ENCODE data around the gene LRRD1. TPM values are rescaled to one million over a fixed set of nuclear protein-coding genes. Genes with fewer than 3 reads are reported as not detected.
"Not testable (repeated sequence)": the region's sequence is repeated elsewhere in the genome, so short reads cannot be mapped to it uniquely, and the experiment has no call there.

Gene LRRD1
- total and polyA plus RNA-seq, 2 of the 13 experiments (the other 11 are each of a cell fraction or from before 2014, with no cell fraction given) = 0.03 TPM; not detected in 1

DNA sequence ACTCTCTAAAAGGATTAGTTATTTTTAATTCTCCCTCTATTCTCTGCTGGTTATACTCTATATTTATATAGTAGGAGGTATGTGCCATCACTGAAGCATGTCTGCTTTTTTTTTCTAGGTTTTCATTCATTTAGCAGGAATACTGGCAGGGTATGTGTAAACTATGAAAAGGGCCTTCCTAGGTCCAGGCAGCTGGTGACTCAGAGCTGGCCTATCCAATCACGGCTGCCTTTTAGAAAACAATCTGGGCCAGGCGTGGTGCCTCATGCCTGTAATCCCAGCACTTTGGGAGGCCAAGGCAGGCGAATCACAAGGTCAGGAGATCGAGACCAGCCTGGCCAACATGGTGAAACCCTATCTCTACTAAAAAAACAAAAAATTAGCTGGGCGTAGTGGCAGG lies 76.1 kb downstream of the LRRD1 start:
- H3K79me2 ChIP-seq (ENCODE audit: insufficient read depth, low read length); H3K4me2 ChIP-seq (ENCODE audit: low read depth, low read length); ATAC-seq; intact Hi-C loops (cut with micrococcal nuclease; ENCODE audit: unreplicated experiment); POLR2A ChIA-PET; H3K4me3 ChIP-seq (replicated peaks in 1 of 3; ENCODE audit: insufficient read depth in 1 of 3, low read depth in 2 of 3, low read length in 3 of 3); H3K9me3 ChIP-seq (ENCODE audit: low read length); H3K4me1 ChIP-seq (ENCODE audit: insufficient read depth, low read length); H4K20me1 ChIP-seq (ENCODE audit: insufficient read depth, low read length); H2AFZ ChIP-seq (ENCODE audit: low read length); BruUV-seq (replicated peaks); H3K27ac ChIP-seq (ENCODE audit: extremely low read length, insufficient read depth, low read length); CTCF ChIA-PET (ENCODE audit: low intra/inter-chr PET ratio, low total read pairs); in situ Hi-C loops (cut with HindIII; ENCODE audit: extremely low pct_ligation_motif_present, low pct_unique_long_range_greater_than_20kb); H3K9ac ChIP-seq (ENCODE audit: insufficient read depth, low read depth, low read length); FAIRE-seq; DNase-seq (ENCODE audit: low spot score); H3K27me3 ChIP-seq (ENCODE audit: control insufficient read depth in 1 of 2, insufficient read depth in 2 of 2, low read length in 2 of 2): not testable (repeated sequence)
- H3K36me3 ChIP-seq (replicated peaks in 1 of 2; ENCODE audit: control insufficient read depth in 1 of 2, insufficient read depth in 2 of 2, low read length in 2 of 2) = peaks cover 8 to 50% of the 10 kb centered on the region in 2 experiments
- WGBS (ENCODE audit: low lambda C conversion rate) = 95% methylated on average over 5 of the region's 5 CpGs

DNA sequence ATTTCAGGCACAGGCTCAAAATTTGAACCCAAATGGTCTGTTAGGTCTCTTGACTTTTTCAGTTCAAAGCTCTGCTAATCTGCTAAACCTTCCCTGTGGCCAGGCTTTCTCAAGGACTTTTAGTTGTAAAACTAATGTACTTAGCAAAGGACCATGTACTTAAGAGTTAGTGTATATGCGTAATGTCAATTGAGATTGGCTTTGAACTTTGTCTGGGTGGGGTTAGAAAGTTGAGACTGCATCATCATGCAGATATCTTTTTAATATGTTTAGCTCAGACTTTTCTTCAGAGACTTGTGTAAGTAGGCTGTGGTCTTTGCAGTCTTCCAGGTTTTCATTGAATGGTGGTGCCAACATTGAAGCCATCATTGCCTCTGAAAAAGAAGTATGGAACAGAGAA lies 78.4 kb downstream of the LRRD1 start:
- no peak overlapping the region for H3K9ac ChIP-seq (ENCODE audit: insufficient read depth, low read depth, low read length)
- in situ Hi-C loops (cut with HindIII; ENCODE audit: extremely low pct_ligation_motif_present, low pct_unique_long_range_greater_than_20kb) (no loop called here), intact Hi-C loops (cut with micrococcal nuclease; ENCODE audit: unreplicated experiment) (no loop called here)
- no peak overlapping the region for H2AFZ ChIP-seq (ENCODE audit: low read length)
- no peaks in the 10 kb centered on the region for H3K79me2 ChIP-seq (ENCODE audit: insufficient read depth, low read length)
- BruUV-seq (replicated peaks) = no TSS peak
- H4K20me1 ChIP-seq (ENCODE audit: insufficient read depth, low read length) = no peaks in the 10 kb centered on the region
- no peak overlapping the region for H3K4me3 ChIP-seq (replicated peaks in 1 of 3; ENCODE audit: insufficient read depth in 1 of 3, low read depth in 2 of 3, low read length in 3 of 3)
- no peaks in the 10 kb centered on the region for H3K9me3 ChIP-seq (ENCODE audit: low read length)
- no peaks in the 10 kb centered on the region for H3K4me1 ChIP-seq (ENCODE audit: insufficient read depth, low read length)
- peaks cover 12 to 60% of the 10 kb centered on the region in 2 experiments for H3K36me3 ChIP-seq (replicated peaks in 1 of 2; ENCODE audit: control insufficient read depth in 1 of 2, insufficient read depth in 2 of 2, low read length in 2 of 2)
- no peak for ATAC-seq
- no peak for FAIRE-seq
- H3K27me3 ChIP-seq (ENCODE audit: control insufficient read depth in 1 of 2, insufficient read depth in 2 of 2, low read length in 2 of 2) = no peaks in the 10 kb centered on the region
- CTCF ChIA-PET (ENCODE audit: low intra/inter-chr PET ratio, low total read pairs) = no interaction called here
- WGBS (ENCODE audit: low lambda C conversion rate) = 97% methylated on average over 1 of the region's 1 CpG
- POLR2A ChIA-PET = no interaction called here
- no peak for TF ChIP-seq SATB2 (CRISPR knock-in tag; IDR thresholded peaks at IDR 0.05)
- TF ChIP-seq, protein P1, sequence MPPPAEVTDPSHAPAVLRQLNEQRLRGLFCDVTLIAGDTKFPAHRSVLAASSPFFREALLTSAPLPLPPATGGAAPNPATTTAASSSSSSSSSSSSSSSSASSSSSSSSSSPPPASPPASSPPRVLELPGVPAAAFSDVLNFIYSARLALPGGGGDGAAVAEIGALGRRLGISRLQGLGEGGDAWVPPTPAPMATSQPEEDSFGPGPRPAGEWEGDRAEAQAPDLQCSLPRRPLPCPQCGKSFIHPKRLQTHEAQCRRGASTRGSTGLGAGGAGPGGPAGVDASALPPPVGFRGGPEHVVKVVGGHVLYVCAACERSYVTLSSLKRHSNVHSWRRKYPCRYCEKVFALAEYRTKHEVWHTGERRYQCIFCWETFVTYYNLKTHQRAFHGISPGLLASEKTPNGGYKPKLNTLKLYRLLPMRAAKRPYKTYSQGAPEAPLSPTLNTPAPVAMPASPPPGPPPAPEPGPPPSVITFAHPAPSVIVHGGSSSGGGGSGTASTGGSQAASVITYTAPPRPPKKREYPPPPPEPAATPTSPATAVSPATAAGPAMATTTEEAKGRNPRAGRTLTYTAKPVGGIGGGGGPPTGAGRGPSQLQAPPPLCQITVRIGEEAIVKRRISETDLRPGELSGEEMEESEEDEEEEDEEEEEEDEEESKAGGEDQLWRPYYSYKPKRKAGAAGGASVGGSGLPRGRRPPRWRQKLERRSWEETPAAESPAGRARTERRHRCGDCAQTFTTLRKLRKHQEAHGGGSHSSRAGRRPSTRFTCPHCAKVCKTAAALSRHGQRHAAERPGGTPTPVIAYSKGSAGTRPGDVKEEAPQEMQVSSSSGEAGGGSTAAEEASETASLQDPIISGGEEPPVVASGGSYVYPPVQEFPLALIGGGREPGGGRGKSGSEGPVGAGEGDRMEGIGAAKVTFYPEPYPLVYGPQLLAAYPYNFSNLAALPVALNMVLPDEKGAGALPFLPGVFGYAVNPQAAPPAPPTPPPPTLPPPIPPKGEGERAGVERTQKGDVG (CRISPR knock-in tag; IDR thresholded peaks at IDR 0.05; ENCODE audit: borderline replicate concordance) = no peak
- no peak for TF ChIP-seq ZNF138 (CRISPR knock-in tag; IDR thresholded peaks at IDR 0.05; ENCODE audit: low read depth)
- TF ChIP-seq ATF7 (IDR thresholded peaks at IDR 0.05) = no peak
- no peak for TF ChIP-seq ATF7 (CRISPR knock-in tag; IDR thresholded peaks at IDR 0.05)
- no peak for TF ChIP-seq ZNF547 (CRISPR knock-in tag; IDR thresholded peaks at IDR 0.05)
- H3K4me2 ChIP-seq (ENCODE audit: low read depth, low read length) = no peak overlapping the region
- no peak for DNase-seq (ENCODE audit: low spot score)
- no peak overlapping the region for H3K27ac ChIP-seq (ENCODE audit: extremely low read length, insufficient read depth, low read length)

All from HepG2 (cell line).